ENCODE results near the gene ANKEF1. TPM values are rescaled to one million over a fixed set of nuclear protein-coding genes. Genes with fewer than 3 reads are reported as not detected.
"Not testable (repeated sequence)": the region's sequence is repeated elsewhere in the genome, so short reads cannot be mapped to it uniquely, and the experiment has no call there.

The ANKEF1 gene
- total RNA-seq, 1 donor from 2014 or later, result 1.5 TPM

DNA sequence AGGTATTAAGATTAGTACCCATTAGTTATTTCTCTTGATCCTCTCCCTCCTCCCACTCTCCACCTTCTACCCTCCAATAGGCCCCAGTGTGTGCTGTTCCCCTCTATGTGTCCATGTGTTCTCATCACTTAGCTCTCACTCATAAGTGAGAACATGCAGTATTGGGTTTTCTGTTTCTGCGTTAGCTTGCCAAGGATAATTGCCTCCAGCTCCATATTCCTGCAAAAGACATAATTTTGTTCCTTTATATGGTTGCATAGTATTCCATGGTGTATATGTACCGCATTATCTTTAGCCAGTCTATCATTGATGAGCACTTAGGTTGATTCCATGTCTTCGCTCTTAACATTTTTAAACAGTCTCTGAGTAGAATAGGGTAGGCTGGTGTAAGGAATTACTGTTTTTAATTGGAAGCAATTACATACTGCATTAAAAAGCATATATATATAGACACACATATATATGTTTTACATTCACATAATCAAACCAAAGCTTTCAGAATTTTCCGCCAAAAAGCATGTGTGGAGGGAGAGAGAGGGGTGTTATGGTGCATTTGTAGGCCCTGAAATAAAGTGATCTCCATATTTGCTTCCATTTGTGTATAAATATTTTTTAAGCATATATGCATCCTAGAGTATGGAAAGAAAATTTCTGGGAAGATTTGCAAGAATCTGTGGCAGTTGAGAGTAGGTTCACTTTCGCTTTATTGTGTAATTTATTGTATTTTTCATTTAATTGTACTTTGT, 709 bp upstream of the ANKEF1 start:
- no peak for DNase-seq

DNA sequence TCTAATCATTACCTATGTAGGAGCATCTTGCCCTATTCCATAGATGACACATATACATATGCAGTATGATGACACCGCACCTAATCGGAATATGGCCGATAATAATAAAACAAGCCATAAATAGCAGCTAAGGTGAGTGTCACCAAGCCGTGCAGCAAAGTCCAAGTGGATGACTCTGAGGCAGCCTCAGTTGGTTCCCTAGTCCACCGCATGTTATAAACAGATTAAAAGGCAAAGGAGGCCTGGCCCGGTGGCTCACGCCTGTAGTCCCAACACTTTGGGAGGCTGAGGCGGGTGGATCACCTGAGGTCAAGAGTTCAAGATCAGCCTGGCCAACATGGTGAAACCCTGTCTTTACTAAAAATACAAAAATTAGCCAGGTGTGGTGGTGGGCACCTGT, 1.5 kb downstream of the ANKEF1 start:
- DNase-seq, result not testable (repeated sequence)

DNA sequence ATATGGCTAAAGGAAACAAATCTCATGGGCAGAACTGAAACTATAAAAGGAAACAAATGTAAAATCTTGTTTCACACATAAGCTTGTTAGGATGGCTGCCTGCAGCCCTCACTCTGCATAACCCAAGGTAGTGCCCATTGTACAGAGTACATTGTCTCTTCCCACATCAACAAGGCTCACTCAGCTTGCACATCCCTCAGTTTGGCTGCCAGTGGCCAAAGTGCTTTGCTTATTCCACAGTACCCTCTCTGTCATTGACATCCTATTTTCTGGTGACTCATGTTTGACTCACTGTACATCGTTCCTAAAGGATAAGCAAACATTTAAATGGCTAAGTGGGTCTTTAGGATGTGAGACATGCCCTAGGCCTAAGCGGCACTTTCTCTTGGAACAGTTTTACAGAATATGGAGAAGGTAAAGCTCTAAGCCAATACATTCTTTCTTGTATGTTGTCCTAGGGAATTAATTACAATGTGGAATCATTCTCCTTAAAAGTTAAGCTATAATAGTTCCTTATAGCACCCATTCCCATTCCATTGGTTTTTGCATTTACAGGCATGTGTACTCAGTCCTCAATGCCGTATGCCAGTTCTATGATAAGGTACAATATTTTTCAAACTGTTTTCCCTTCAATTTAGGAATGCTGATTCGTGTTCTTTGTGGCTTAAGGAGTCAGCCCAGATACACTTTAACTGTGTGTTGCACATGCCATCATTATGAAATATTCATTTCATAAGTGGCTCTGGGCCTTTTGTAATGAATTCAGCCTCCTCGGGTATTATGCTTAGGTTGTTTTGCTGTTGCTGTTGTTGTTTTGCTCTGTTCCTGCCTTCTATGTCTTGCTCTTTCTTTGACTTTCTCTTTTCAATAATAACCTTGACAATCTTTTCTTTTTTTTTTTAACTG, 5.5 kb downstream of the ANKEF1 start:
- peak; percentile 71 for DNase-seq

DNA sequence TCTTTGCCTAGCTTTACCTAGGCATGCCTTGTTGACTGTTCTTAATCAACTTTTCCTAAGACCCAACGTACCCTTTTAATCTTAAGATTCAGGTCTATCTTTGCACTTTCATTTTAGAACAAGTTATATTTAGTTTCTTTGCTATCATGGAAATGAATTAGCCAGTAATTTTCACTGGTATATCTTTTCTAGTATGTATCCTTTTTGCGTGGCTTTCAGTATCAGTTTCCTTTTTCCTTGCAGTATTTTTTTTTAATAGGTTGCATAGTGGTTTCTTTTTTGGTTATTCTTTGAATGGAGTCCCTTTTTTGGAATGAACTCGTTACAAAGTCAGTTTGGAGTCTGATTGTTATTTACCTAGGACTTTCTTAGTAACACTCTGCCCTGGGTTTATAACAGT, 7.3 kb downstream of the ANKEF1 start:
- DNase-seq, result no peak

DNA sequence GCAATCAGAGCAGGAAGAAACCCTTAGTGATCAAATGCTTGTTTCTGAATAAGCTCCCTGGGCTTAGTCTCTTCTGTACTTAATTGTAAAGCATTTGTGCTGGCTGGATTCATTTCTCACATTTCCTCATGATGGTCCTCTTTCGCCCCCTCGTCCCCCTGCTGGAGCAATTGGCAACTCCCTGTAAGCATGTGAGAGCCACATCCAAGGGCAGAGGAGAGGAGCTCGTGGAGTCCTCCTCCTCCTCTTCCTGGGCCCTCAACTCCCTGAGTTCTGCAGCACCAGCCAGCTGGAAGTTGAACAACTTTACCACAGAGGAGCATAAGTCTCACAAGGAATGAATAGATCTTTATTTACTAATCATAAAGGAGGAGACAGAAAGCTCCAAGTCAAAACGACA, 12.6 kb downstream of the ANKEF1 start:
- DNase-seq, result no peak

DNA sequence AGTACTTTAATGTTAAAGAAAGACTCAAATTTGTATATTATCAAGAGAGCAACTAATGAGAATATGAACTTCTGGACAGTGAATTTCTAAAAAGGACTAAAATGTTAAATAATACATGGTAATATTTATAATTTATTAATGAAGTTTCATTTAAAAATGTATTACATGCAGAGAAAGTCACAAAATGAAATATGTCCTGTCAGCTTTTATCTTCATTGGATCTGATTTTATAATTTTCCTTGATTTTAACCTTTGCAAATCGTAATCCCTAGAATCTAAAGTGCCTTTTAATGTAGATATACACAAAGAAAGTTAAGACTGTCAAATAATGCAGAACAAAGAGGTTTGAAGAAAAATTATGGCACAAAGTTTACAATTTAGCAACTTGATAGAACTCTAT, 16.4 kb downstream of the ANKEF1 start:
- DNase-seq, result no peak

DNA sequence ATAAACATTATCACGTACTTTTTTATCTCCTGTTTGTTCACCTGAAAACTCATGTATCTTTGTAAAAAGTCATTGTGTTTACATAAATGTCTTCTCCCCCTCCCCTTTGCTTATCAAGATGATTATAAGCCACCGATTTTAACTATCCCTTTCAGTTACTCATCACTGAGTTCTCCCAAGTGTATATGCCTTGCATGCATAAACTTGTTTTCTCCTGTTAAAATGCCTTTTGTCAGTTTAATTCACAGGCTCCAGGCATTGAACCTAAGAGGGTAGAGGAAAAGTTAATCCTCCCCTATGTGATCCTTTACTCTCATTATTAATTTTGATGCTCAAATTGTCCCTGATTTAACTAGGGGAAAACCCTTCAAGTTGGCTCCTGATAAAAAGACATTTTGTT, 24.2 kb downstream of the ANKEF1 start:
- no peak for DNase-seq

DNA sequence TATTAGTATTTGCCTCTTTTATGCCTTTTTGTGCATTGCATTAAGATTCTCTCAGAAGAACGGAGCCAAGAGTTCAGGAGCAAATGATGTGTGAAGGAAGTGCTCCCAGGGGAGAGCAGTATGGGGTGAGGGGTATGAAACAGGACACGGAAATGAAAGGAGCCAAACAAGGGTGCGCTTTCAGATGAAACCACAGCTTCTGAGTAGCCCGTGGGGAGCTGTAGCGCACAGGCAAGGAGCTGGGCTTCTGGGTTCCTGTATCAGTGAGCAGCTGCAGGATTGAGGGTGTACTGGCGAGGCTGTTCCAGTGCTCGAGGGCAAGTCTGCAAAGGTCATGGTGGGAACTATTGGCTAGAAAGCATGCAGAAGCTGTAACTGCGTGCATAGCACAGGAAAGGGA, 25.4 kb downstream of the ANKEF1 start:
- DNase-seq, result no peak

DNA sequence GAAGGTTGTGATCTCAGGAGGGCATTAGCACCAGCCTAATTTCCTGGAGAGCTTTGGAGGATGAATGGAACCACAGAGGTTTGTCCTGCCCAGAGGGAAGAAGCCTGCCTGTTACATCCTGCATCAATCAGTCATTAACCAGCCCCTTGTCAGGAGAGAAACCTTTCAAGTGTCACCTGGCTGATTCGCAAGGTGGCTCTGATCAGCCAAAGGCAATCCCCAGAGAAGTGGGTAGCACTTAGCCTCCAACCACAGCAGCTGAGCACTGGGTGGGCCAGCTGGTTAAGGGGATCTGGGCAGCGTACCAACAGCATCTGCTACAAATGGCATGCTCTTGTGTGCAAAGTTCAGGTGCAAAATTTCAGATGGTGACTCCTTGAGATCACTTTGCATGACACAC, 26.9 kb downstream of the ANKEF1 start:
- DNase-seq, result no peak

DNA sequence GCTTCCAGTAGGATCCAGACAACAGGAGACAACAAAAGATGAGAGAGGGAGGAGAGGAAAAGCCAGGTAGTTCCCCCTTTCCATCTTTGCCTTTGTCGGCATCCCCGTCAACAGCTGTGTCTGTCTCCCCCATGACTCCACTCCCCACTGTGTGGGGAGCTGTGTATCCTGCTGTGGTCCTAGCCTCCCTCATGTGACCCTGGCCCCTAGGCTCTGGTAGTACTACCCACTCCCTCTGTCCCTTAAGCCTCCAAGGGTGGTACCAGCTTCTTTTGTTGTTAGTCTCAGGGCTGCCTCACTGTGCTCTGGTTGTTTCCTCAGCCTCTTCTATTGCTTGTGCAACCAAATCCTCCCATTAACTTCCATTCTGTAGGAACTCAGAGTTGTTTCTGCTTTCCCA, 28.7 kb downstream of the ANKEF1 start:
- DNase-seq, result no peak

DNA sequence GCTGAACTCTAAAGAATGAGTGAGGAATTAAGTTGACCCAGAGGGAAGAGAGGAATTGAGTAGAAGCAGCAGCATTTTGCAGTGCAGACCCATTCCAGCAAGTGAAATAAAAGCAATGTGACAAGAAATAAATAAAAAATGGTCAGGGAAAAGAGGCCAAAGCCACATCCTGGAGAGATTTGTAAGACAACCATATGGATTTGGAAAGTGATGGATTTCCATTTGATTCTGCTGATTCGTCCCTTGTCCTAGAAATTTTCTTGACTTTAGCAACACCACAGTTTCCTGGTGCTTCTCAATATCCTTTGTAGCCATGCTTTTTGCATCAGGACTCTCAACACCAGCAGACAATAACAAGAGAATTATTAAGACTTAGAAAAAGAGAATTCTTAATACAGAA, 29.8 kb downstream of the ANKEF1 start:
- no peak for DNase-seq

DNA sequence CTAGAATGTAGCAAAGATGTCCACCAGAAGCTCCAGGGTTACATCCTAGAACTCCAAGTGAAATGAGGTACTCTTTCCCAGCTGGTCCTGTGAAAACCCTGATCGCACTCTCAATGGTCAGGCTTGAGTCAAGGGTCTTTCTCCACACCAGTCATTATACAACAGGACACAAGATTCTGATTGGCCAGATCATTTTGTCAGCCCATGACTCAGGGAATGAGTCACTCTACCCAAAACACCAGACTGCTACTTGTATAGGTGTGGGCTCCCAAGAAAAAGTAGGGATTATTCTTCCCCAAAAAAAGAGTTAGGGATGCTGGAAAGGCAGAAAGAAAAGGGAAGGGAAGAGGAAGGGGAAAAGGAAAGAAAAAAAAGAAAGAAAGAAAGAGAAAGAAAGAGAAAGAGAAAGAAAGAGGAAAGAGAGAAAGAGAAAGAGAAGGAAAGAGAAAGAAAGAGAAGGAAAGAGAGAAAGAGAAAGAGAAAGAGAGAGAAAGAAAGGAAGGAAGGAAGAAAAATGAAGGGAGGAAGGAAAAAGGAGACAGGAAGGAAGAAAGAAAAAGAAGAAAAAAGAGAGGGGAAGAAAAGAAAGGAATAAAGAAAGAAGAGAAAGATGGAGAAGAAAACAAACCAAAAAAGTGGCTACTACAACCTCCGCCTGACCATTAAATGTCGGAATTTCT, 30.5 kb downstream of the ANKEF1 start:
- no peak for DNase-seq

DNA sequence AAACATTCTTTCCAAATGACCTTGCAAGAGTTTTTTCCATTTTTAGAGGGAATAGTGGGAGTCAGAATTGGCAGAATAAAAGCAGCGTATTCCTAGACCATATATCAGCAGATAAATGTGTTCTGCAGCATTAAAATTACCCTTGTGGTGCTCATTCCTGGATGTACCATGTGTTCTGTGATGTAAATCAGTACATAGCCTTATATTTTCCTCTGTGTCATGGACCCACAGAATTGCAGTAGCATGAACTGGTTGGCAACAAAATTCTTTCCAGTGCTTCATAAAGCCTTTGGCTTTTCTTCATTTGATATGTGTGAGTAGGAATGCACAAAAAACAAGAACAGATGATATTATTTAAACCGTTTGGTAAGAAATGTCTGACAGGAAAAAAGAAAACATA, 32.5 kb downstream of the ANKEF1 start:
- DNase-seq, result no peak

DNA sequence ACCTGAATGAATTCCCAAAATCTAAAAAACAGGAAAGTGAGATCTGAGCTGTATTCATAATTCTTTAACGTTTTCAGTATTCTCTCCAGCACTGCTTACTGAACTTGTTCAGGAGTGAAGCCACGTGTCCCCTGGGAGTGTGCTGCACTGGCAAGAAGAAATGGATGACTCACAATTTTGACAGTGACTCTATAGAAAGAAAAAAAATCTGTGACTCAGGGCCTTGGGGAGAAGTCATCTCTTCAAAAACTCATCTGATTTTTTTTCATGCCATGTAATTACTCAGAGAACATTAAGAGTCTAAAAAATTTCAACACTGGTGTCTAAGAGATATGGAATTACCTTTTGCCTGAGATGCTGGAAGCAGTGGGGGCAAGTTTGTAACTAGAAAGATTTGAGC, 39.7 kb downstream of the ANKEF1 start:
- peak; percentile 86 for DNase-seq

DNA sequence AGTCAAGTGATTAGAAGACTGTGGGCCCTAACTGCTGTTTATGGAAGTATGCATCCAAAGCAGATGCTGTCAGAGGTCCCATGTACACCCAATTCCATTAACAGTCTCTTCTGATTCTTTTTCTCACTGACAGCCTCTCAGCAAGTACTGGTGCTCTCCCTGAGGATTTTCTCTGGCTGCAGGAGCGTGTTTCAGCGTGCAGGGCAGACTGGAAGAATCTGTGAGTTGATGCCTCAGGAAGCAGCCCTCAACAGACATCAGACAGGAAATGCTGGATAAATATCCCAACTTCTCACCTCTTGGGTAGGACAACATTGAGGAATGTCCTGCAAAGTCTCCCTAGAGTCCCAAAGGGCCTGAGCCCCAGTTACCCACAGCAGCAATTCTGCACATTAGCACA, 40.8 kb downstream of the ANKEF1 start:
- DNase-seq, result peak; percentile 30

DNA sequence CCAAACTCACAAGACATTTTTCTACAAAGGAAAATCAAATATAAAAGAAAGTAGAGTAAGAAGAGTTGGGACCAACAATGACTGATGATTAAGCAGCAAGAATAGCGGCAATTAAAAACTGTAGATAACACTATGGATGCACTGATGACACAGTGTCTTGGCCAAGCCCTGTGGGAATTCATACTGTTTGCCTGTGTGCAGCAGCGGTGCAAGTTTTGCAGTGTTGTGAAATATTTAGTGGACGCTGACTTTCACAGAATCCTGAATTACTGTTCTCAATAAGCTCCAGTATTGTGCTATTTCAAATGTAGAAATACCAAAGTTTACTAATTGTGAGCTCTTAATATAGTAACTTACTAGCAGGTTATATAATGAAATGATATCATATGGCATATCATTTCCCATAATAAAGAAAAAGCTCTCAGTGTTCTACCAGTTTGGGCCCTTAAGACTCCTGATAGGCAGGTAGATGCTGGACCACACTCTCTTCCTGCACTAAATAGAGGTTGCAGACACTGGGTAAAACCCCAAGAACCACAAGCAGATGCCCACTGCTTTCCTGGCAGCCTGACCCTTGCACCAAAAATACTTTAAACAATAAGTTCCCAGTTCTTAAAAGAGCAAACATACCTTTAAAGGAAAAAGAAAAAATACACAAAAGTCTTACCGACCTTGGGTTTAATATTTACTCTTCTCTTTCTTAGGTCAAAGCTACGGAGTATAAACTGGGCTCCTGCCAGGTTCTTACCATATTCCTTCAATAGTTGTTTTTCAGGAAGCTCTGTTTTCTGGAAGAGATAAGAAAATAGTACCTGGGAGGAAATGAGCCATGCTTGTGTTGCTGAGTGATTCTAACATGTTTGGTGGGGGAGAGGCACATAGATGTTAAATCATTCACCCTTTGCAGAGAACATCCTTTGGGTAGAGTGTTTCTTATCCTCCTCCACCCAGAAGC, 41.6 kb downstream of the ANKEF1 start:
- DNase-seq, result peak; percentile 90

DNA sequence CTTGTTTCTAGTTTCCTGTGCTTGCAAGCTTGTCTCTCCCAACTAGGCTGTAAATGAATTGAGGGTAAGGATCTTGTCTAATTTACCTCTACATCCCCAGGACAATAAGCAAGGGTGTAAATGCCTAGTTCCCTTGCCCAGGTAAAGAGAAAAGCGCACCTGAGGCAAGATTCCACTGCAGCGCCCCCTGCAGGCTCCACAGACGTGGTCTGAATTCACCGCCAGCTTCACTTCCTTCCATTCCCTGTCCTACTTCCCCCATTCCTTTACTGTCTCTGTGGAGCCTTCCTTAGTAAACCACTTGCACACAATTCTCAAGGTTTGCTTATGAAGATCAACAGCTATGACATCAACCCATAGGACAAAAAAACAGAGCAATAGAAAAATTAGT, 42.3 kb downstream of the ANKEF1 start:
- DNase-seq, result no peak

DNA sequence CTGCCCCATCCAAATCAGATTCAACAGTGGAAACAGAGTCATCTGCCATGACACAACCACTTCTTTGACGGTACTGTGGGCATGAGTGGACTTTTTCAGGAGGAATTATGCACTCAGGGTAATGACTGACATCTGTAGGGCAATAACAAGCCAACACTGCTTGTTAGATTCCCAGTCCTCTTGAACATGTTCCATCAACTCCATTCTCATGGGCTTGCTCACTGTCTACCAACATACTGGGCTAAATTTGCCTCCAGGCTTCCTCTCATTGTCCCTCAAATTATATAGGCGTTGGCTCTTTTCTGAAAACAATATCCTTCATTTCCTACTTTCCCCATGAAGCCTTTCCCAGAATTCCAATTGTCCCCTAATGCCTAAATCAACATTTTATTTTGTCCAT, 43.1 kb downstream of the ANKEF1 start:
- DNase-seq, result peak; percentile 53

DNA sequence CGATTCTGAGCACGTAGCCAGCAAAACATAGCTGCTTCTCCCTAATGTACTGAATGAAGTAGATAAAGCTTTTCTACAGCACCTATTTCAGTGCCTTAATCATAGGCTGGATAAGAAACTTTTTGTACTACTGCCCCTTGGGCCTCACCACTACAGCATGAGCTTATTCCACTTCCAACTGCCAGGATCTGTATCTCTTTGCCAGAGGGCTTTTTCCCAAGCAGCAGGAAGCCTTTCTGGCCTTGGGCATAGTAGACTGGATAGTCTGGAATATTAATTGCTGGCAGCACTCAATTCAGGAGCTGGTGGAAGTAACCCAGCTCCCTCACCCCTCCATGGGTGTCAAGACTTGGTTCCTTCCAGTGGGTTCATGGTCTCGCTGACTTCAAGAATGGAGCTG, 43.6 kb downstream of the ANKEF1 start:
- no peak for DNase-seq

DNA sequence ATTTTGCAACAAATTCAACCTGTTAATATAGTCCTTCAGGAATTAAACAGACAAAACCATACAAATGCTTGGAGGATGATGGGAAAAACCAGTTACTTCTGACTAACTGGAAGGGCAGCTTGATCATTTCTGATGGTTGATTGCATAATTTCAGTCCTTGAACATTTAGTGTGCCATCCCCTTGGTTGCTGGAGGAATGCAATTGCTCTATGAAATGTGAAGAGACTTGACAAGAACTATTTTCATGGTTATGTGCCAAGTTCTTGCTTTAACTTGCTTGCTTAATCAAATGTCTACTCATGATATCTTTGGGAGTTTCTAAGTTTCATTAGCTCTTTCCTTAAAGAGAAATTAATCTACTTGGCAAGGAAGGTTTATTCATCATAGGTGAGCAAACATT, 45.2 kb downstream of the ANKEF1 start:
- DNase-seq, result no peak

DNA sequence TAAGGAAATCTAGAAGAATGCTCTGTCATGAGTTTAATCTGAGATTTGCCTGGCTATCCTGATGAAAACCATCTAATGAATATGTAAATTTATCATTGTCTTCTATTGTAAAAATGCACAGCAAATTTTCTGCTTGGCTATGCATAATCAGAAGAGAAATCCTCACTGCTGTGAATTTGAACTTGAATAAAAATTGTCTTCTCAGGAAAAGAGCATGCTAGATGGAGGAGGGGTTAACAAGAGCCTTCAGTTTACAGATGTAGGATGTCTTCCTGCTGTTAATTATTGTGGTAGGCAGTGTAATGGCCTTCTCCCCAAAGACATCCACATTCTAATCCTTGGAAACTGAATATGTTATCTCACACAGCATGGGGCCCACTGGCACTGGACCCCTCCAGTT, 45.8 kb downstream of the ANKEF1 start:
- DNase-seq, result no peak

DNA sequence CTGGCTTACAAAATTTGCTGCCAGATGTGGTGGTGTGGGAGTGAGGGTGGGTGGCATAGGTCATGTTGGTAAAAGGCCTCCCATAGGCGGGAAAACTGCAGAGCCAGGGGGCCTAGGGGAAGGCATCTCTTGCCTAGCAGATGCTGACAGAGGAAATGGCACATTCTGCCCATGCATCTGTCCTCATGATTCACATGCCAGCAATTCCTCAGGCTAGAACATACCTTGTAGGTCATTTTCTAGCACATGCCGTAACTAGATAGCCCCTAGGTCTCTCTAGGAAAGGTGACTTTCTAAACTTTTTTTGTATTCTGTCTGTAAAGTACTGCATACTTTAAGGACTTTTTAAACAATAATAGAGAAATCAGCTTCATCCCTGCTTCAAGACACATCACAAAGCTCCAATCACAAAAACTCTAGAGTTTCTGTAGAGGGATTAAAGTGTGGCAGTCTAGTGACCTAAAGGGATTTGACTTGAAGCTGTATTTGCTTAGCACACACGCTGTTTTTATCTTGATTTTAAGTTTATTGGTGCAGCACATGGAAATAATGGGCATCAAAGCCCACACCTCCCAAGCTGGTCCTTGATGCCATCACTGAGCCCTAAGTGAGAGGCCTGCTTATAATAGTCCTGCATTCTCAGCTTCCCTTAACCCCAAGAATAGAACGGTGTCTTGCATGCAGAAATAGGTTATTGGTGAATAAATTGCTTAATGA, 55.2 kb downstream of the ANKEF1 start:
- no peak for DNase-seq
